Sigmoid colon (tissue), 4 donors: ENCODE measurements around the gene NCSTN.

Experiments
- POLR2A ChIP-seq, 2 donors: fragments of 450-650 bp; IDR thresholded peaks; one replicate each; pipeline ENCODE4 v1.6.1; 2016; ENCODE audit warnings: antibody characterized with exemption in 2 of 2, mild to moderate bottlenecking in 2 of 2, moderate library complexity in 2 of 2
- POLR2AphosphoS5 ChIP-seq, 4 donors: sonication (generic); formaldehyde crosslinking; IDR thresholded peaks; one replicate each; pipeline ENCODE4 v1.6.1; 2017; ENCODE audit warnings: antibody characterized with exemption in 4 of 4
- TF ChIP-seq, protein P1 (sequence below), 4 experiments: fragments of 450-650 bp in 3 of 4; fragments of 200-600 bp in 1 of 4; IDR thresholded peaks; one replicate each; pipeline ENCODE4 v1.5.1; 2016 to 2019; ENCODE audit warnings: antibody characterized with exemption in 4 of 4, mild to moderate bottlenecking in 3 of 4, moderate library complexity in 2 of 4

DNA sequence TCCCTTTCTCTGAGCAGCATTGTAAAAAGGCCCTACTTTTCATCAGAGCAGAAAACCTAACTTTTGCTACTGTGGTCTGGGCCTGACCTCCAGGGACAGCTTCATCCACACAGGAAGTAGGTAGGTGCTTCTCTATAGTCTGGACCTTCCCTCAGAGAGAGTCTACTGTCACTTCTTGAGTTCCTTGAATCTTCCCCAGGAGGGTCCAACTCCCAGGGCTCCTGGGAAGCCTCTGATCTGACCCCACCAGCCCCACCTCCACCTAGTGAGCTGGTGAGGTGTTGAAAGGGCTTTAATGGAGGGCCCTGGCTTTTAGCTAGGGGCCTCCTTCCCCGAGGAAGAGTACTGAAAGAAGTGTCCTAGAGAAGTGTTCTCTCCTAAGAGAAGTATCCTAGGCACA is 54.5 kb downstream of the NCSTN start:
- TF ChIP-seq, protein P1, sequence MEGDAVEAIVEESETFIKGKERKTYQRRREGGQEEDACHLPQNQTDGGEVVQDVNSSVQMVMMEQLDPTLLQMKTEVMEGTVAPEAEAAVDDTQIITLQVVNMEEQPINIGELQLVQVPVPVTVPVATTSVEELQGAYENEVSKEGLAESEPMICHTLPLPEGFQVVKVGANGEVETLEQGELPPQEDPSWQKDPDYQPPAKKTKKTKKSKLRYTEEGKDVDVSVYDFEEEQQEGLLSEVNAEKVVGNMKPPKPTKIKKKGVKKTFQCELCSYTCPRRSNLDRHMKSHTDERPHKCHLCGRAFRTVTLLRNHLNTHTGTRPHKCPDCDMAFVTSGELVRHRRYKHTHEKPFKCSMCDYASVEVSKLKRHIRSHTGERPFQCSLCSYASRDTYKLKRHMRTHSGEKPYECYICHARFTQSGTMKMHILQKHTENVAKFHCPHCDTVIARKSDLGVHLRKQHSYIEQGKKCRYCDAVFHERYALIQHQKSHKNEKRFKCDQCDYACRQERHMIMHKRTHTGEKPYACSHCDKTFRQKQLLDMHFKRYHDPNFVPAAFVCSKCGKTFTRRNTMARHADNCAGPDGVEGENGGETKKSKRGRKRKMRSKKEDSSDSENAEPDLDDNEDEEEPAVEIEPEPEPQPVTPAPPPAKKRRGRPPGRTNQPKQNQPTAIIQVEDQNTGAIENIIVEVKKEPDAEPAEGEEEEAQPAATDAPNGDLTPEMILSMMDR (IDR thresholded peaks at IDR 0.05) = no peak
- TF ChIP-seq POLR2A (IDR thresholded peaks at IDR 0.05) (no peak), POLR2AphosphoS5 (IDR thresholded peaks at IDR 0.05) (no peak)
